ENCODE data around the gene NCK2.

Gene NCK2

GRCh38 chr2:105840933-105841332 is 96.2 kb downstream of the NCK2 start:
- POLR2A ChIA-PET = no interaction called here

GRCh38 chr2:105841551-105841950 is 96.8 kb downstream of the NCK2 start:
- no peak for TF ChIP-seq CTCF (IDR thresholded peaks at IDR 0.05; ENCODE audit: insufficient read depth, low read length, missing control alignments)

More at GRCh38 chr2:105840933-105841332, 96.2 kb downstream of the NCK2 start:
- DNase-seq (ENCODE audit: low read depth, low spot score) = no peak
- no peak overlapping the region for H3K4me3 ChIP-seq (ENCODE audit: low read depth, low read length)
- TF ChIP-seq CTCF (IDR thresholded peaks at IDR 0.05; ENCODE audit: insufficient read depth, low read length, missing control alignments) = no peak
- CTCF ChIA-PET = no interaction called here

GRCh38 chr2:105842555-105842954 is 97.8 kb downstream of the NCK2 start:
- CTCF ChIA-PET = no interaction called here
- no peak for TF ChIP-seq CTCF (IDR thresholded peaks at IDR 0.05; ENCODE audit: insufficient read depth, low read length, missing control alignments)
- H3K4me3 ChIP-seq (ENCODE audit: low read depth, low read length) = no peak overlapping the region
- no peak for DNase-seq (ENCODE audit: low read depth, low spot score)
- POLR2A ChIA-PET = no interaction called here

More at GRCh38 chr2:105841551-105841950, 96.8 kb downstream of the NCK2 start:
- POLR2A ChIA-PET = no interaction called here
- no peak overlapping the region for H3K4me3 ChIP-seq (ENCODE audit: low read depth, low read length)
- DNase-seq (ENCODE audit: low read depth, low spot score) = no peak
- CTCF ChIA-PET = no interaction called here

- no peak for TF ChIP-seq CTCF (IDR thresholded peaks at IDR 0.05; ENCODE audit: insufficient read depth, low read length, missing control alignments)
- no peak for DNase-seq (ENCODE audit: low read depth, low spot score)
- ChIA-PET POLR2A (no interaction called here), CTCF (no interaction called here)
- H3K4me3 ChIP-seq (ENCODE audit: low read depth, low read length) = no peak overlapping the region
Observed at GRCh38 chr2:105843476-105844374, 99.0 kb downstream of the NCK2 start.

- TF ChIP-seq CTCF (IDR thresholded peaks at IDR 0.05; ENCODE audit: insufficient read depth, low read length, missing control alignments) = no peak
- CTCF ChIA-PET = no interaction called here
- POLR2A ChIA-PET = no interaction called here
- no peak overlapping the region for H3K4me3 ChIP-seq (ENCODE audit: low read depth, low read length)
- no peak for DNase-seq (ENCODE audit: low read depth, low spot score)
Observed at GRCh38 chr2:105845976-105846375, 101.3 kb downstream of the NCK2 start.

GRCh38 chr2:105847056-105847455 is 102.3 kb downstream of the NCK2 start:
- CTCF ChIA-PET = no interaction called here
- no peak for DNase-seq (ENCODE audit: low read depth, low spot score)
- no peak for TF ChIP-seq CTCF (IDR thresholded peaks at IDR 0.05; ENCODE audit: insufficient read depth, low read length, missing control alignments)
- no peak overlapping the region for H3K4me3 ChIP-seq (ENCODE audit: low read depth, low read length)
- POLR2A ChIA-PET = no interaction called here

All from AG04449 (cell line).